Measurements from ENCODE around the gene NFATC1.

Gene NFATC1

DNA sequence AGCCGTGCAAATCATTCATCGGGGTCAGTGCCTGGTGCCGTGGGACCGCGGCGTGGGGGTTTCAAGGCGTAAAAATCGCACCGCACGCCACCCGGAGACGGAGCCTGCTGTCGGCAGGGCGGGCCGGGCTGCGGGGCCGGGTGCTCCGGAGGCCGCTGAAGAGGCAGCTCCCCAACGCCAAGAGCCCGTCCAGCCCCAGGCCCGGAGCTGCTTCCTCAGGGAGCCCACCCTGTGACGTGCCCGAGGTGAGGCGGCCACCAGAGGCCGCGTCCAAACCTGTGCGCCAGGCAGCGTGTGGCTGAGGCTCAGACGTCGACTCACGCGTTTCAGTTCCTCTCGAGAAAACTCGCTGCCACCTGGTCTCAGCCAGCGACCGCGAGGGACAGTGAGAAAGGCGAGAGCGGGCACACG, 98.1 kb downstream of the NFATC1 start:
- WGBS (ENCODE audit: insufficient coverage, insufficient read length): no CpG with 5 or more reads among the region's 41 CpGs
- H3K36me3 ChIP-seq (ENCODE audit: control insufficient read depth, insufficient read depth, low read length): no peaks in the 10 kb centered on the region
- H3K9me3 ChIP-seq (ENCODE audit: control insufficient read depth, insufficient read depth, low read length): no peaks in the 10 kb centered on the region
- no peak for DNase-seq (ENCODE audit: low read depth, low spot score)
- no peak overlapping the region for H3K4me3 ChIP-seq (ENCODE audit: low read length)
- no peak overlapping the region for H3K27ac ChIP-seq (ENCODE audit: low read length)
- H3K27me3 ChIP-seq (ENCODE audit: control insufficient read depth, insufficient read depth, low read length): no peaks in the 10 kb centered on the region
- H3K4me1 ChIP-seq (ENCODE audit: control insufficient read depth, insufficient read depth, low read length): no peaks in the 10 kb centered on the region; the same call in 1 of the 2 replicates

DNA sequence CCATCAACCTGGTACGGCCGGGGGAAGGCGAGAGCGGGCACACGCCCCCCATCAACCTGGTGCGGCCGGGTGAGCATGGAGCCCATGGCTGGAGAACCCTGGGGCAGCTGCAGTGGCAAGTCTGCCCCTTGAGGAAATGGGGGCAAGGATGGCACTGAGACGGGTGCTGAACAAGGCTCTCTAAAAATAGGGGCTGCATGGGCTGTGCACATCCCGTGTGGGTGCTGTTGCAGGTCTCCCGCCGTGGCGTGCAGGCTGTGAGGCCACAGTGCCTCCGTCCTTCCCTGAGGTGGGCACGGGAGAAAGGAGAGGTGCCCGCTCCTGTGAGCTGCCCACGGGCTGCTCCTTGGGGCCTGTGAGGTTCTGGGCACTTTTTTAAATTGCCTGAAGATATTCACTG, 99.2 kb downstream of the NFATC1 start:
- Histone ChIP-seq H3K36me3 (ENCODE audit: control insufficient read depth, insufficient read depth, low read length) (no peaks in the 10 kb centered on the region), H3K9me3 (ENCODE audit: control insufficient read depth, insufficient read depth, low read length) (no peaks in the 10 kb centered on the region), H3K27me3 (ENCODE audit: control insufficient read depth, insufficient read depth, low read length) (no peaks in the 10 kb centered on the region), H3K4me1 (ENCODE audit: control insufficient read depth, insufficient read depth, low read length) (no peaks in the 10 kb centered on the region; the same call in 1 of the 2 replicates), H3K4me3 (ENCODE audit: low read length) (no peak overlapping the region), H3K27ac (ENCODE audit: low read length) (no peak overlapping the region)
- no peak for DNase-seq (ENCODE audit: low read depth, low spot score)
- WGBS (ENCODE audit: insufficient coverage, insufficient read length): no CpG with 5 or more reads among the region's 16 CpGs

DNA sequence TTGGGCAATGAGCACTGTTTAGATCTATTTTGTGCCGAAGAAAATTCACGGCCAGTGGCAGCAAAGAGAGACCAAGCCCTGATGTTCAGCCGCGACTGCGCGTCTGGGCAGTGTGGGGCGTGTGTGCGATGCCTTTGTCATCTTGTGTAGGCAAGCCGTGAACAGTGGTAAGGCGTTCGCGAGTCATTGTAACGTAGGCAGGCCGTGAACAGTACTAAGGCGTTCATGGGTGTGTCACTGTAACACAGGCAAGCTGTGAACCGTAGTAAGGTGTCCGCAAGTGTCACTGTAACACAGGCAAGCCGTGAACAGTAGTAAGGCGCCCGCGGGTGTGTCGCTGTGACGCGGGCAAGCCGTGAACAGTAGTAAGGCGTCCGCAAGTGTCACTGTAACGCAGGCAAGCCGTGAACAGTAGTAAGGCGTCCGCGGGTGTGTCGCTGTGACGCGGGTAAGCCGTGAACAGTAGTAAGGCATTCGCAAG, 99.9 kb downstream of the NFATC1 start:
- no peak overlapping the region for H3K27ac ChIP-seq (ENCODE audit: low read length)
- no CpG with 5 or more reads among the region's 37 CpGs for WGBS (ENCODE audit: insufficient coverage, insufficient read length)
- no peaks in the 10 kb centered on the region; the same call in 1 of the 2 replicates for H3K4me1 ChIP-seq (ENCODE audit: control insufficient read depth, insufficient read depth, low read length)
- no peaks in the 10 kb centered on the region for H3K36me3 ChIP-seq (ENCODE audit: control insufficient read depth, insufficient read depth, low read length)
- H3K4me3 ChIP-seq (ENCODE audit: low read length): no peak overlapping the region
- DNase-seq (ENCODE audit: low read depth, low spot score): no peak
- no peaks in the 10 kb centered on the region for H3K27me3 ChIP-seq (ENCODE audit: control insufficient read depth, insufficient read depth, low read length)
- H3K9me3 ChIP-seq (ENCODE audit: control insufficient read depth, insufficient read depth, low read length): no peaks in the 10 kb centered on the region

DNA sequence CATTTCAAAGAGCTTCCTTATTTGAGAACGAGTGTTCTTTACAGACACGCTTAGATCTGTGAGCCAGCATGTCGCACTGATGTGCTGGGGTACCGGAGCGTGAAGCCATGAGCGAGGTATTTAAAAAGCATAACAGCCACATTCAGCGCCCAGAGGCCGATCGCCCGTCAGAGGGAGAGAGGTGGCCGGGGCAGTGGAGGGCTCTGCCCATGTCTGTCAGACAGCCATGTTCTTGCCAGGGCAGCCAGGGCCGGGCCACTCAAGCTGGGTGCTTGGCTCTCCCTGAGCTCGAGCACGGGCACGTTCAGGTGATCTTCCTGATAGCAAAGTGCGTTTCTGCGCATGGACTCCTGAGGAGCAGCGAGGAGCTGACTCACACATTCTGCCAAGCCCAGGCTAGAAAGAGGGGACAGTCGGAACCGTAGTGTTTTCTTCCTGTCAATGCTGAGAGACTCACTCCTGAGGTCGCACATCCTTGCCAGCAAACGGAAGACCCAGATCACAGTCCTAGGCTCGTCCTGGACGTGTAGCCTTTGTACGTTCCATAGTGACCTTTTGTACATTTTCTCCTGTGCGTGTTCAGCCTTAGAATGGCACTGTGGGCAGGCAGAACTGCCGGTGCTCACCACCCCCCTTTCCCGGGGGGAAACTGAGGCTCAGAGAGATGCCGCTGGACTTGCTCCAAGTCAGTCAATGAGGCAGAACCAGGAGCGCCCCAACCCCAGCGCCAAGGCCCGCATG, 100.7 kb downstream of the NFATC1 start:
- H3K27ac ChIP-seq (ENCODE audit: low read length): no peak overlapping the region
- WGBS (ENCODE audit: insufficient coverage, insufficient read length): no CpG with 5 or more reads among the region's 32 CpGs
- no peak overlapping the region for H3K4me3 ChIP-seq (ENCODE audit: low read length)
- DNase-seq (ENCODE audit: low read depth, low spot score): no peak
- no peaks in the 10 kb centered on the region for H3K9me3 ChIP-seq (ENCODE audit: control insufficient read depth, insufficient read depth, low read length)
- no peaks in the 10 kb centered on the region for H3K36me3 ChIP-seq (ENCODE audit: control insufficient read depth, insufficient read depth, low read length)
- H3K27me3 ChIP-seq (ENCODE audit: control insufficient read depth, insufficient read depth, low read length): no peaks in the 10 kb centered on the region
- no peaks in the 10 kb centered on the region; the same call in 1 of the 2 replicates for H3K4me1 ChIP-seq (ENCODE audit: control insufficient read depth, insufficient read depth, low read length)

DNA sequence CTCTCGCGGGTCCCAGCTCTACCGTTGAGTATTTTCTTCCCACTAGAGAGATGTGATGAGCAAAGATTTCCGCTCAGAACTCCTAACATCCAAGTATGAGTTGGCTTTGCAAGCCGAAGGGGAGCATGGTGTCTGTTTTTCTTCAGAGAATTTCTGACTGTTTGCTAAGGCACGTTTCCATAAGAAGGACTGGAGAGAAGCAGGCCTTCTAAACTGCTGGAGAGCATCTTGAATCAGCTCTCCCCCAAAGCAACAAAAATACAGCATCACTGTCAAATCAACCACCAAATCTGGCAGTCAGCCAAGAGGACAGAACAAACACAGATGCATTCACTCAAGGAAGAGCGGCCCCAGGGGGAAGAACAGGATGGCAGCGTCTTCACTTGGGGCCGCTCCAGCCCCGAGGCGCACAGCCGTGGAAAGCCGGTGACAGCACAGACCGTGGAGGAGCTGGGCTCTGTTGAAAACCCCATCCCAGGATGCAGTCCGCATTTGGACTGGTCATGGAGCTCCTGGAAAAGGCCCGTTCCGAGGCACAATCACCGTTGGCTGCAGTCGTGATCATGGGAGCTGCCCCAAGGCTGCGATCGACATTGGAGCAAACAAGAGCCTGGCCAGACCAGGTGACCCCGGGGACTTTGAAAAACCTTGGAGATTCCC, 101.4 kb downstream of the NFATC1 start:
- DNase-seq (ENCODE audit: low read depth, low spot score): no peak
- WGBS (ENCODE audit: insufficient coverage, insufficient read length): no CpG with 5 or more reads among the region's 22 CpGs
- Histone ChIP-seq H3K36me3 (ENCODE audit: control insufficient read depth, insufficient read depth, low read length) (no peaks in the 10 kb centered on the region), H3K4me3 (ENCODE audit: low read length) (no peak overlapping the region), H3K27me3 (ENCODE audit: control insufficient read depth, insufficient read depth, low read length) (no peaks in the 10 kb centered on the region), H3K27ac (ENCODE audit: low read length) (no peak overlapping the region), H3K9me3 (ENCODE audit: control insufficient read depth, insufficient read depth, low read length) (no peaks in the 10 kb centered on the region), H3K4me1 (ENCODE audit: control insufficient read depth, insufficient read depth, low read length) (no peaks in the 10 kb centered on the region; the same call in 1 of the 2 replicates)

DNA sequence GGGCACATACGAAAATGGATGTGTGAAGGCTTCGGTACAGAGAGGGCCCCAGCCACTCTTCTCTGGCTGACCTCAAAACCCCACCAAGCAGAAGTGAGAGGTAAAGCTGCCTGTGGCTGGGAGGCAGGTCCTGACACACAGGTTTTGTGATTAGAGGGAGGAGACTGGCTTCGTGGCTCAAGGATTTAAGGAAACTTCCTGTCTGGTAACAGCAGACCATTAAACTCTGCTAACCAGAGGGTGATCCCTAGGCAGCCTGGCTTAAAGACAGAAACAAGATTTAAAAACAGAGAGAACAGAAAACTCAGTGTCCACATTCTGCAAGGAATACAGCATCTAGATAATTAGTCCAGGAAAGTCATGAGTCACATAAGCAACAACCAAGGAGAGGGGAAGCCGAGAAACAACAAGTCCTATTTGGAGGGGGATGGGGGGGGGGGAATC, 101.9 kb downstream of the NFATC1 start:
- Histone ChIP-seq H3K4me1 (ENCODE audit: control insufficient read depth, insufficient read depth, low read length) (no peaks in the 10 kb centered on the region; the same call in 1 of the 2 replicates), H3K36me3 (ENCODE audit: control insufficient read depth, insufficient read depth, low read length) (no peaks in the 10 kb centered on the region), H3K4me3 (ENCODE audit: low read length) (no peak overlapping the region), H3K9me3 (ENCODE audit: control insufficient read depth, insufficient read depth, low read length) (no peaks in the 10 kb centered on the region), H3K27me3 (ENCODE audit: control insufficient read depth, insufficient read depth, low read length) (no peaks in the 10 kb centered on the region), H3K27ac (ENCODE audit: low read length) (no peak overlapping the region)
- DNase-seq (ENCODE audit: low read depth, low spot score): no peak
- WGBS (ENCODE audit: insufficient coverage, insufficient read length): no CpG with 5 or more reads among the region's 4 CpGs

GRCh38 chr18:79498662-79499061, 102.9 kb downstream of the NFATC1 start:
- Histone ChIP-seq H3K4me1 (ENCODE audit: control insufficient read depth, insufficient read depth, low read length) (no peaks in the 10 kb centered on the region; the same call in 1 of the 2 replicates), H3K36me3 (ENCODE audit: control insufficient read depth, insufficient read depth, low read length) (no peaks in the 10 kb centered on the region), H3K4me3 (ENCODE audit: low read length) (no peak overlapping the region), H3K27me3 (ENCODE audit: control insufficient read depth, insufficient read depth, low read length) (no peaks in the 10 kb centered on the region), H3K27ac (ENCODE audit: low read length) (no peak overlapping the region), H3K9me3 (ENCODE audit: control insufficient read depth, insufficient read depth, low read length) (no peaks in the 10 kb centered on the region)
- WGBS (ENCODE audit: insufficient coverage, insufficient read length): no CpG with 5 or more reads among the region's 6 CpGs
- no peak for DNase-seq (ENCODE audit: low read depth, low spot score)

DNA sequence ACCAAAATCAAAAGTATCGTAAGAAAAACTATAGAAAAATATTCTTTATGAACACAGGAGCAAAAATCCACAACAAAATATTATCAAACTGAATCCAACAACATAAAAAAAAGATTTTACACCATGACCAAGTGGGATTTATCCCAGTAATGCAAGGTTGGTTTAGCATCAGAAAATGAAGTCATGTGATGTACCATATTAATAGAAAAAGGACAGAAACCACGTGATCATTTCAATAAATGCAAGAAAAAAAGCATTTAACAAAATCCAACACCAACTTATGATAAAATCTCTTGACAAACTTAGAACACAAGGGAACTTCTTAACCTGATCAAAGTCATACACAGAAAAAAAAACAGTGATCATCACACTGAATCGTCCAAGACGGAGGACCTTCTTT, 105.3 kb downstream of the NFATC1 start:
- no peaks in the 10 kb centered on the region for H3K36me3 ChIP-seq (ENCODE audit: control insufficient read depth, insufficient read depth, low read length)
- H3K4me1 ChIP-seq (ENCODE audit: control insufficient read depth, insufficient read depth, low read length): no peaks in the 10 kb centered on the region
- no peaks in the 10 kb centered on the region for H3K9me3 ChIP-seq (ENCODE audit: control insufficient read depth, insufficient read depth, low read length)
- H3K4me3 ChIP-seq (ENCODE audit: low read length): no peak overlapping the region
- WGBS (ENCODE audit: insufficient coverage, insufficient read length): no CpG with 5 or more reads among the region's 4 CpGs
- no peaks in the 10 kb centered on the region for H3K27me3 ChIP-seq (ENCODE audit: control insufficient read depth, insufficient read depth, low read length)
- no peak overlapping the region for H3K27ac ChIP-seq (ENCODE audit: low read length)
- DNase-seq (ENCODE audit: low read depth, low spot score): no peak

GRCh38 chr18:79502782-79503181, 107.1 kb downstream of the NFATC1 start:
- Histone ChIP-seq H3K27me3 (ENCODE audit: control insufficient read depth, insufficient read depth, low read length) (no peaks in the 10 kb centered on the region), H3K27ac (ENCODE audit: low read length) (no peak overlapping the region), H3K4me1 (ENCODE audit: control insufficient read depth, insufficient read depth, low read length) (peaks cover 6% of the 10 kb centered on the region), H3K9me3 (ENCODE audit: control insufficient read depth, insufficient read depth, low read length) (no peaks in the 10 kb centered on the region), H3K36me3 (ENCODE audit: control insufficient read depth, insufficient read depth, low read length) (no peaks in the 10 kb centered on the region), H3K4me3 (ENCODE audit: low read length) (no peak overlapping the region)
- no CpG with 5 or more reads among the region's 4 CpGs for WGBS (ENCODE audit: insufficient coverage, insufficient read length)
- no peak for DNase-seq (ENCODE audit: low read depth, low spot score)

GRCh38 chr18:79503406-79503805, 107.7 kb downstream of the NFATC1 start:
- no peaks in the 10 kb centered on the region; the same call in 1 of the 2 replicates for H3K27me3 ChIP-seq (ENCODE audit: control insufficient read depth, insufficient read depth, low read length)
- H3K9me3 ChIP-seq (ENCODE audit: control insufficient read depth, insufficient read depth, low read length): no peaks in the 10 kb centered on the region
- H3K27ac ChIP-seq (ENCODE audit: low read length): no peak overlapping the region
- no peak for DNase-seq (ENCODE audit: low read depth, low spot score)
- H3K36me3 ChIP-seq (ENCODE audit: control insufficient read depth, insufficient read depth, low read length): no peaks in the 10 kb centered on the region
- no CpG with 5 or more reads among the region's 11 CpGs for WGBS (ENCODE audit: insufficient coverage, insufficient read length)
- peaks cover 6% of the 10 kb centered on the region for H3K4me1 ChIP-seq (ENCODE audit: control insufficient read depth, insufficient read depth, low read length)
- H3K4me3 ChIP-seq (ENCODE audit: low read length): no peak overlapping the region
